ENCODE results near the gene CCSER1. TPM values are rescaled to one million over a fixed set of nuclear protein-coding genes. Genes with fewer than 3 reads are reported as not detected.

CCSER1 gene
- total RNA-seq, 1 donor from 2014 or later = 1.4 TPM

GRCh38 chr4:90960840-90961239 is 833.6 kb downstream of the CCSER1 start:
- no peak overlapping the region for H3K4me3 ChIP-seq (ENCODE audit: low read depth, low read length)
- no peak for DNase-seq (ENCODE audit: low read depth)
- no peak for TF ChIP-seq CTCF (IDR thresholded peaks at IDR 0.05; ENCODE audit: insufficient read depth, low read length, poor library complexity, severe bottlenecking)

GRCh38 chr4:90970021-90970420 is 842.8 kb downstream of the CCSER1 start:
- no peak for TF ChIP-seq CTCF (IDR thresholded peaks at IDR 0.05; ENCODE audit: insufficient read depth, low read length, poor library complexity, severe bottlenecking)
- DNase-seq (ENCODE audit: low read depth) = no peak
- no peak overlapping the region for H3K4me3 ChIP-seq (ENCODE audit: low read depth, low read length)
- H3K36me3 ChIP-seq (ENCODE audit: control insufficient read depth, insufficient read depth, low read length) = no peaks in the 10 kb centered on the region
- H3K27me3 ChIP-seq (ENCODE audit: control insufficient read depth, insufficient read depth, low read length) = no peaks in the 10 kb centered on the region

More at GRCh38 chr4:90960840-90961239, 833.6 kb downstream of the CCSER1 start:
- H3K27me3 ChIP-seq (ENCODE audit: control insufficient read depth, insufficient read depth, low read length) = no peaks in the 10 kb centered on the region
- H3K36me3 ChIP-seq (ENCODE audit: control insufficient read depth, insufficient read depth, low read length) = no peaks in the 10 kb centered on the region

- no peaks in the 10 kb centered on the region for H3K27me3 ChIP-seq (ENCODE audit: control insufficient read depth, insufficient read depth, low read length)
- no peaks in the 10 kb centered on the region for H3K36me3 ChIP-seq (ENCODE audit: control insufficient read depth, insufficient read depth, low read length)
- no peak overlapping the region for H3K4me3 ChIP-seq (ENCODE audit: low read depth, low read length)
- no peak for DNase-seq (ENCODE audit: low read depth)
- TF ChIP-seq CTCF (IDR thresholded peaks at IDR 0.05; ENCODE audit: insufficient read depth, low read length, poor library complexity, severe bottlenecking) = no peak
Measured at GRCh38 chr4:90977726-90978125, 850.5 kb downstream of the CCSER1 start.

- Histone ChIP-seq H3K27me3 (ENCODE audit: control insufficient read depth, insufficient read depth, low read length) (no peaks in the 10 kb centered on the region), H3K4me3 (ENCODE audit: low read depth, low read length) (no peak overlapping the region), H3K36me3 (ENCODE audit: control insufficient read depth, insufficient read depth, low read length) (no peaks in the 10 kb centered on the region)
- no peak for TF ChIP-seq CTCF (IDR thresholded peaks at IDR 0.05; ENCODE audit: insufficient read depth, low read length, poor library complexity, severe bottlenecking)
- DNase-seq (ENCODE audit: low read depth) = no peak
Measured at GRCh38 chr4:90979556-90979955, 852.4 kb downstream of the CCSER1 start.

- H3K36me3 ChIP-seq (ENCODE audit: control insufficient read depth, insufficient read depth, low read length) = no peaks in the 10 kb centered on the region
- H3K4me3 ChIP-seq (ENCODE audit: low read depth, low read length) = no peak overlapping the region
- H3K27me3 ChIP-seq (ENCODE audit: control insufficient read depth, insufficient read depth, low read length) = no peaks in the 10 kb centered on the region
- DNase-seq (ENCODE audit: low read depth) = no peak
- TF ChIP-seq CTCF (IDR thresholded peaks at IDR 0.05; ENCODE audit: insufficient read depth, low read length, poor library complexity, severe bottlenecking) = no peak
Measured at GRCh38 chr4:90982813-90983212, 855.6 kb downstream of the CCSER1 start.

- TF ChIP-seq CTCF (IDR thresholded peaks at IDR 0.05; ENCODE audit: insufficient read depth, low read length, poor library complexity, severe bottlenecking) = no peak
- H3K27me3 ChIP-seq (ENCODE audit: control insufficient read depth, insufficient read depth, low read length) = no peaks in the 10 kb centered on the region
- H3K4me3 ChIP-seq (ENCODE audit: low read depth, low read length) = no peak overlapping the region
- H3K36me3 ChIP-seq (ENCODE audit: control insufficient read depth, insufficient read depth, low read length) = no peaks in the 10 kb centered on the region
- DNase-seq (ENCODE audit: low read depth) = no peak
Measured at GRCh38 chr4:90990284-90990683, 863.1 kb downstream of the CCSER1 start.

All from kidney epithelial cell (primary cell).